Esophagus muscularis mucosa (tissue), 4 donors: ENCODE measurements around the gene LIMS1. TPM values are rescaled to one million over a fixed set of nuclear protein-coding genes. Genes with fewer than 3 reads are reported as not detected.
"Not testable (repeated sequence)": the region's sequence is repeated elsewhere in the genome, so short reads cannot be mapped to it uniquely, and the experiment has no call there.

ENCODE experiments used
- DNase-seq: peaks from one replicate; pipeline ENCODE4 v3.0.0-alpha.2; 2017; ENCODE audit errors: extremely low spot score
- H3K27ac ChIP-seq, 4 donors: fragments of 200-600 bp; sonication (generic); replicated peaks in 1 of 4; 1 replicate in 3 of 4; 2 replicates in 1 of 4; pipeline ENCODE4 v1.5.1; 2016 to 2019; ENCODE audit warnings: mild to moderate bottlenecking in 1 of 4
- H3K27me3 ChIP-seq, 4 donors: fragments of 200-600 bp; sonication (generic); one replicate each; pipeline versions ENCODE4 v1.5.1 to v1.6.0; 2016 to 2019
- H3K36me3 ChIP-seq, 4 donors: fragments of 200-600 bp; sonication (generic); one replicate each; pipeline ENCODE4 v1.5.1; 2016 to 2019
- H3K4me1 ChIP-seq, 4 donors: fragments of 200-600 bp; sonication (generic); one replicate each; pipeline ENCODE4 v1.5.1; 2016 to 2019
- H3K4me3 ChIP-seq, 4 donors: fragments of 200-600 bp; sonication (generic); 1 replicate in 2 of 4; 2 replicates in 2 of 4; pipeline ENCODE4 v1.5.1; 2016 to 2019; ENCODE audit warnings: mild to moderate bottlenecking in 4 of 4, moderate library complexity in 1 of 4
- H3K9me3 ChIP-seq, 4 donors: fragments of 200-600 bp; sonication (generic); 1 replicate in 3 of 4; 2 replicates in 1 of 4; pipeline ENCODE4 v1.5.1; 2016 to 2019
- EP300 ChIP-seq: sonication (generic); formaldehyde crosslinking; IDR thresholded peaks from one replicate; pipeline ENCODE4 v1.6.1; 2017; ENCODE audit warnings: antibody characterized with exemption
- POLR2A ChIP-seq: fragments of 450-650 bp; IDR thresholded peaks from one replicate; pipeline ENCODE4 v1.6.1; 2017; ENCODE audit warnings: antibody characterized with exemption, moderate library complexity, mild to moderate bottlenecking, low read depth
- POLR2AphosphoS5 ChIP-seq, 2 donors: sonication (generic); formaldehyde crosslinking; IDR thresholded peaks; one replicate each; pipeline ENCODE4 v1.6.1; 2017; ENCODE audit warnings: antibody characterized with exemption in 2 of 2
- WGBS: methylation state at CpG from one replicate; pipeline ENCODE4 v1.1.5; 2018; 5-methylcytosine and 5-hydroxymethylcytosine counted together
- intact Hi-C: fragments of 100-400 bp; cut with DNase I; formaldehyde crosslinking; loops from one replicate; pipeline ENCODE4 v1.15.1; 2023
- total RNA-seq, 4 donors: library from RNA; depleted of rRNA; stranded (reverse); fragments of >200 nt; gene quantifications; one replicate each; pipeline versions ENCODE4 v1.1.0 to v1.2.1, GENCODE V29; 2016
- TF ChIP-seq, protein P1 (sequence below), 3 experiments: fragments of 200-600 bp in 2 of 3; fragments of 450-650 bp in 1 of 3; sonication (generic) in 2 of 3; IDR thresholded peaks; one replicate each; pipeline ENCODE4 v1.5.1; 2017 to 2019; ENCODE audit warnings: antibody characterized with exemption in 3 of 3, mild to moderate bottlenecking in 2 of 3, moderate library complexity in 1 of 3

The LIMS1 gene
- total RNA-seq, 4 donors from 2014 or later, result 71.0 to 141 (median 123) TPM

DNA sequence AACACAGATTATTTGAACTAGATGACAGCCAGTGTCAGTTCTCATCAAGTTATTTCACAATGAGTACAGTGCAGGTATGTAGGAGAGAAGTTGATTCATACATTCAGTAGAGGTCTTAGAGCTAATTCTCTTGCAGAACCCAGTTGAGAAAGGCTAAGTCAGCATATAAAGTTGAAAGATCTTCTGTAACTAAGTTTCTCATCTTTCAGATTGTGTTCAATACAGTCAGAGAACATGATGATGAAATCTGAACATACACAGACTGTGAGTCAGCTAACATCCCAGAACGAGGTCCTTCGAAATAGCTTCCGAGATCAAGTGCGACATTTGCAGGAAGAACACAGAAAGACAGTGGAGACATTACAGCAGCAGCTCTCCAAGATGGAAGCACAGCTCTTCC, 41.9 kb upstream of the LIMS1 start:
- no peaks in the 10 kb centered on the region for H3K9me3 ChIP-seq
- no peak for DNase-seq
- H3K27me3 ChIP-seq, result no peaks in the 10 kb centered on the region
- 86% methylated on average over 4 of the region's 4 CpGs for WGBS
- H3K36me3 ChIP-seq, result peaks cover 32 to 74% (median 59%) of the 10 kb centered on the region in 4 donors
- no peak overlapping the region for H3K27ac ChIP-seq
- intact Hi-C loops, result no loop called here
- no peak for TF ChIP-seq EP300
- no peaks in the 10 kb centered on the region for H3K4me1 ChIP-seq
- no peak overlapping the region for H3K4me3 ChIP-seq

DNA sequence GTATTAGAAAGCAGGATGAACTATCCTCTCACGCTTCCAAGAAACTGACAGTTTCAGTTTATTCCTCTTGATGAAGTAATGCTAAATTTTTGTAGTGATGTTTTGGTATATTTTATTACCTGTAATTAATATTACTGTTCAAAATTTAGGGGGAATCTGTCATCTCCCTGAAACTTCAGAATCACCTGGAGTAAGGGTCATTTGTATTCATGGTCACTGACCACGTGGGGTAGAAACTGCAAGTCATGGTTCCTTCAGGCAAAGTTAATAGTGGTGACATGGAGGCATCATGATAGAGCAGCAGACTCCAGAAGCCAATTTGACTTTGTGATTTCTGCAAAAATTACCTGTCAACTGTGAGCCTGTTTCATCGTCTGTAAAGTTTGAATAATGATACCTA, 38.1 kb upstream of the LIMS1 start:
- H3K4me1 ChIP-seq, intact Hi-C loops: not testable (repeated sequence)
- H3K36me3 ChIP-seq, result peaks cover 22 to 71% (median 46%) of the 10 kb centered on the region in 4 donors

DNA sequence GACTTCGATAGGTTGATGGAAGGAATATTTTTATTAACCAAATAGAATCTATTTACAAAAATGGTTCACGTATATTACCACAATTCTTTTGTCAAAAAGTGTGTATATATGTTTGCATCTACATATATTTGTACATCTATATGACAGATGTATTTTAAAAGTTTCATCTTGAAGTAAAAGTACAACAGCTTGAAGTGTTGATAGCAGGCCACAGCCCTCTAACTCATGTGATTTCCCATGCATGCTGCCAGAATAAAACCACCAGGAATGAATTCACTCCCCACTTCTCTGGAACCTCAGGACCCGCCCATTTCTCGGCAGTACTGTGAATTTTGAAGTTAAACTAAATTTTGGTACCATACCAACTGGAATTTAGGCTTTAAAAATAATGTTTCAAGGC, 26.6 kb upstream of the LIMS1 start:
- H3K4me3 ChIP-seq, H3K27ac ChIP-seq, H3K9me3 ChIP-seq, DNase-seq, intact Hi-C loops, H3K27me3 ChIP-seq, H3K4me1 ChIP-seq: not testable (repeated sequence)
- 74% methylated on average over 4 of the region's 4 CpGs for WGBS
- peaks cover 0 to 21% (median 11%) of the 10 kb centered on the region in 4 donors for H3K36me3 ChIP-seq

More for the DNA sequence above, 38.1 kb upstream of the LIMS1 start:
- H3K27me3 ChIP-seq, DNase-seq, H3K27ac ChIP-seq, H3K9me3 ChIP-seq, H3K4me3 ChIP-seq: not testable (repeated sequence)
- WGBS, result 100% methylated on average over 1 of the region's 3 CpGs

DNA sequence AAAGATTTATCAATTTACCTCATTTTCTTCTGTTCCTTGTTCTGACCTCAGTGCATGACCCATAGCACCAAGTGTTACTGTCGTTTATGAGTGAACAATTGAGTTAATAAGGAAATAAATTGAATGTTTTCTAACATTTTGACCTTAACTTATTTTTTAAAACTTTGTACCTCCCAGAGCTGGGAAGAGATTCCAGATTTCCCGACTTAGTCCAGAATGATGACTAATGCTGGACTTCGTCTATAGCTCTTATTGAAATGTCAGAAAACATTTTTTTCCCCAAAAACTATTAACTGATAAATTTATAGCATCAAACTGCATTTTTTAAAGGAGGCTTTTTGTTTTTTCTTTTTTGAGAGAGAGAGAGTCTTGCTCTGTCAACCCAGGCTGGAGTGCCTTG, 21.8 kb upstream of the LIMS1 start:
- H3K27me3 ChIP-seq, DNase-seq, H3K4me1 ChIP-seq, intact Hi-C loops, H3K4me3 ChIP-seq, H3K27ac ChIP-seq, H3K9me3 ChIP-seq: not testable (repeated sequence)
- peaks cover 0 to 11% (median 2%) of the 10 kb centered on the region in 4 donors for H3K36me3 ChIP-seq
- WGBS, result 73% methylated on average over 3 of the region's 3 CpGs

DNA sequence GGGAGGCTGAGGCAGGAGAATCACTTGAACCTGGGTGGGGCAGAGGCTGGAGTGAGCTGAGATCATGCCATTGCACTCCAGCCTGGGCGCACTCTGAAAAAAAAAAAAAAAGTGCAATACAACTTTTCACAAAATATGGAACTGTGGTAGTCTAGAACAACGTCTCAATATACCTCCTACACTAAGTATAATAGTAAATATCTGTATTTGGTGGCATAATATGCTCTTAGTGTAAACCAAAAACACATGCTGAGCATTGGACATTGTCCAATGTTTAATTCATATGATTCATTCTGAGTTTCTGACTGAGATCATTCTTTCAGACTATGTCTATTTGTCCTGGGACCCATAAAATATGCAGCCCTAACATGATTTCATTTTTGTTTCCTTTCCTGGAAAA, 19.8 kb upstream of the LIMS1 start:
- intact Hi-C loops, H3K27me3 ChIP-seq, H3K36me3 ChIP-seq, H3K27ac ChIP-seq, H3K4me1 ChIP-seq, H3K9me3 ChIP-seq, DNase-seq, H3K4me3 ChIP-seq: not testable (repeated sequence)
- 77% methylated on average over 2 of the region's 2 CpGs for WGBS

DNA sequence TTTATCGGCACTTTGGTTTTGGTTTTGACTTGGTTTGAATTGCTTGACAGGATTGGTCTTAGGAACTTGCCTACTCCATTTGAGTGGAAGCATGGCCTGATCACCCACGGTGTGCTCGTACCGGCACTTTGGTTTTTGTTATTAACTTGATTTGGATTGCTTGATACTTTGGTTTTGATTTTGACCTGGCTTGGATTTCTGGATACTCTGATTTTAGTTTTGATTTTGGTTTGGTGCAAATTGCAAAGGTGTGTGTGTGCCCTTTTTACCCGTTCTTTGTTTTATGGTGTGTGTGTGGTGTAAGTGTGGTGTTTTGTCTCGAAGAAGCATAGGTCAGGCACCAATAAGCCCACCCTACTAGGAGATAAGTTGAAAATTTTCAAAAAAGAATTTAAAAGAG, 9.6 kb upstream of the LIMS1 start:
- H3K27me3 ChIP-seq, H3K36me3 ChIP-seq, H3K27ac ChIP-seq, H3K4me3 ChIP-seq, DNase-seq, intact Hi-C loops, H3K4me1 ChIP-seq, H3K9me3 ChIP-seq: not testable (repeated sequence)
- 98% methylated on average over 5 of the region's 6 CpGs for WGBS

DNA sequence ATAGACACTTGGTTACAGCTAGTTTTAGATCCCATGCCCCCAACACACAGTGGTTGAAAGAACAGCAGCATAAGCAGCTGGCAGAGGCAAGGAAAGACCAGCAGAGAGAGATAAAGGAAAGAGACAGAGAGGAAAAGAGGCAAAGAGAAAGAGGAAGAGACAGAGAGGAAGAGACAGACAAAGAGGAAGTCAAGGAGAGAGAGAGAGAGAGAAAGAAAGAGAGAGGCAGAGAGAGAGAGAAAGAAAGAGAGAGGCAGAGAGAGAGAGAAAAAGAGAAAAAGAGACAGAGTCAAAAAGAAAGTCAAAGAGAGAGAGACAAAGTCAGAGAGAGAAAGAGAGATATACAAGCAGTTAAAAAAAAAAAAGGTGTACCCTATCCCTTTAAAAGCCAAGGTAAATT, 9.0 kb upstream of the LIMS1 start:
- H3K27ac ChIP-seq, H3K4me1 ChIP-seq, H3K9me3 ChIP-seq, H3K4me3 ChIP-seq, H3K27me3 ChIP-seq, H3K36me3 ChIP-seq, intact Hi-C loops, DNase-seq: not testable (repeated sequence)

DNA sequence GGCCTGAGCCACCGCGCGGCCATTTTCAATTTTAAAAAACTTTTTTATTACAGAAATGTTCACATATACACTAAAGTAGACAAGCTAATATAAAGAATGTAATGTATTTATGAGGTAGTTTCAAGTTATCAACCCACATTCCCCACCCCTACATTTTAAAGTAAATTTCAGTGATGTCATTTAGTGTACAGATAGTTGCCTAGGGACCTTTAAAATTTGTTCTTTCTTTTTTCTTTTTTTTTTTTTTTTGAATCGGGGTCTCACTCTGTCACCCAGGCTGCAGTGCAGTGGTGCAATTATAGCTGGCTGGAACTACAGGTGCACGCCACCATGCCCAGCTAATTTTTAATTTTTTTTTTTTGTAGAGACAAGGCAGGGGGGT, 2.6 kb upstream of the LIMS1 start:
- no peak for DNase-seq
- WGBS, result 82% methylated on average over 5 of the region's 5 CpGs
- Histone ChIP-seq H3K27me3 (no peaks in the 10 kb centered on the region), H3K27ac (no peak overlapping the region), H3K9me3 (no peaks in the 10 kb centered on the region), H3K4me3 (no peak overlapping the region), H3K36me3 (no peaks in the 10 kb centered on the region), H3K4me1 (peaks cover 13 to 23% (median 21%) of the 10 kb centered on the region in 4 donors)
- no peak for TF ChIP-seq POLR2A
- TF ChIP-seq, protein P1, sequence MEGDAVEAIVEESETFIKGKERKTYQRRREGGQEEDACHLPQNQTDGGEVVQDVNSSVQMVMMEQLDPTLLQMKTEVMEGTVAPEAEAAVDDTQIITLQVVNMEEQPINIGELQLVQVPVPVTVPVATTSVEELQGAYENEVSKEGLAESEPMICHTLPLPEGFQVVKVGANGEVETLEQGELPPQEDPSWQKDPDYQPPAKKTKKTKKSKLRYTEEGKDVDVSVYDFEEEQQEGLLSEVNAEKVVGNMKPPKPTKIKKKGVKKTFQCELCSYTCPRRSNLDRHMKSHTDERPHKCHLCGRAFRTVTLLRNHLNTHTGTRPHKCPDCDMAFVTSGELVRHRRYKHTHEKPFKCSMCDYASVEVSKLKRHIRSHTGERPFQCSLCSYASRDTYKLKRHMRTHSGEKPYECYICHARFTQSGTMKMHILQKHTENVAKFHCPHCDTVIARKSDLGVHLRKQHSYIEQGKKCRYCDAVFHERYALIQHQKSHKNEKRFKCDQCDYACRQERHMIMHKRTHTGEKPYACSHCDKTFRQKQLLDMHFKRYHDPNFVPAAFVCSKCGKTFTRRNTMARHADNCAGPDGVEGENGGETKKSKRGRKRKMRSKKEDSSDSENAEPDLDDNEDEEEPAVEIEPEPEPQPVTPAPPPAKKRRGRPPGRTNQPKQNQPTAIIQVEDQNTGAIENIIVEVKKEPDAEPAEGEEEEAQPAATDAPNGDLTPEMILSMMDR (IDR thresholded peaks at IDR 0.05), result no peak
- TF ChIP-seq POLR2AphosphoS5 (IDR thresholded peaks at IDR 0.05), result no peak
- TF ChIP-seq EP300, result no peak
- intact Hi-C loops, result loop anchor here (2.0 kb wide), 1 partner anchor 53 kb away; no protein-coding TSS in a partner anchor
